Stimulated activated naive CD8-positive, alpha-beta T cell treated with anti-CD3 and anti-CD28 coated beads, Interleukin-15, amount 100 ng/mL, for 72 hours (primary cell): ENCODE results near the gene ADGRD1.

Experiments
- ATAC-seq: fragments of 150-1000 bp; cut with Tn5 transposase; 2 replicates; pipeline ENCODE4 v1.10.0; 2021; ENCODE audit warnings: mild to moderate bottlenecking, moderate library complexity
- DNase-seq, 2 donors: peaks; one replicate each; pipeline ENCODE4 v3.0.0; 2021 to 2022
- H3K27ac Mint-ChIP-seq, 2 donors: one replicate each; pipeline ENCODE4 v1.8.0; 2022; ENCODE audit warnings: mild to moderate bottlenecking in 2 of 2, mixed read lengths in 2 of 2, moderate library complexity in 2 of 2
- H3K27me3 Mint-ChIP-seq: one replicate; pipeline ENCODE4 v1.8.0; 2022; ENCODE audit warnings: mixed read lengths
- H3K4me1 Mint-ChIP-seq: one replicate; pipeline ENCODE4 v1.8.0; 2022; ENCODE audit warnings: mild to moderate bottlenecking, mixed read lengths
- H3K4me3 Mint-ChIP-seq, 2 donors: one replicate each; pipeline ENCODE4 v1.8.0; 2022; ENCODE audit warnings: mild to moderate bottlenecking in 2 of 2, mixed read lengths in 2 of 2, moderate library complexity in 1 of 2
- H3K9me3 Mint-ChIP-seq, 2 donors: one replicate each; pipeline ENCODE4 v1.8.0; 2022; ENCODE audit warnings: mixed read lengths in 2 of 2

ADGRD1 gene

DNA sequence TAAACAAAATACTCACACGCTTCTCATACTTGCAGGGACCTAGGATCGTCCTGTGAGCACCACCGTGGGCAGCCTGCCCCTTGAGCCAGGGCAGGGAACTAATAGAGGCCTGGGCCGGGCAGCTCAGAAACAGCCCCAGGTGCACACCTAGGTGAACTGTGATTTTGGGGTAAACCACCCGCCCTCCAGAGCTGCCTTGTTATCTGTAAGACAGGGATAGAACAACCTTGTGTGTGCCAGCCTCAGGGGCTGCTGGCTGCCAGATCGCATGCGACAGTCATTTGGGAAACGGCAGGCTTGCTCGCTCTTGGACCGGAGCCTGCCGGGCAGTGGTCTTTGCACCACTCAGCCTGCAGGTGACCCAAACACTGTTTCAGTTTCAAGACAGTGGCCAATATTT, 86.8 kb downstream of the ADGRD1 start:
- no peak for ATAC-seq
- Mint-ChIP-seq H3K4me3 (no peak overlapping the region), H3K4me1 (no peaks in the 10 kb centered on the region), H3K9me3 (peaks cover 17 to 23% of the 10 kb centered on the region in 2 donors), H3K27me3 (no peaks in the 10 kb centered on the region), H3K27ac (no peak overlapping the region)
- no peak for DNase-seq

DNA sequence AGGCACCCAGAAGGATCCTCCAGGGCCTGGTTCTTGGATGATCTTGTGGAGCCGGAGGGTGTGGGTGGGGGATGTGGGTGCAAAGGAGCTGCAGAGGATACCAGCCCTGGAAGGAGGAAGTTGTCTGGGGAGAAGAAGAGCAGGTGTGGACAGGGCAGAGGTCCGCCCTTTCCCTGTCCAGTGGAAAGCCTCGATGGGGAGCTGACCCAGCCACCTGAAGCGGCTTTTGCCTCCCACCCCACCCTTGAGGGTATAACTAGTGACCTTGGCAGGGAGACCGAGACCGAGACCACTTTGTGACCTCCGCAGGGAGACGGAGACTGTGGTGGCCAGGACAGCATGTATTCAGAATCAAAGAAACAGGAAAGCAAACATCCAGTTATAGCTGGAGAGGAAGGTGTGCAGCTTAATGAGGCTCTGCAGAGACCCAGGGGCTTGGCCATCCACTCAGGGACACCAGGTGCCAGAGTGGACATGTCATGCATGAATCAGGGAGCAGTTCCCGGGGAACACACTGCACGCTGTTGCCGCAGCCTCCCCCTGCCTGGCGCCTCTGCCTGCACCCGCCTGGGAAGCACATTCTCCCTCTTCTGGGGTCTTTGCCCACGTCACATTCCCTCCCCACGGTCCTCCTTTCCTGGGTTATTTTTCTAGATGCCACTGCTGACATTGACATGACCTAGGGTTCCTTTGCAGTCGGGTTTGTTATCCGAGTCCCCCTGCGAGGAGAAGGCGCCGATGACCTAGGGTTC, 87.7 kb downstream of the ADGRD1 start:
- no peaks in the 10 kb centered on the region for H3K4me1 Mint-ChIP-seq
- ATAC-seq (no peak), DNase-seq (no peak)
- no peaks in the 10 kb centered on the region for H3K27me3 Mint-ChIP-seq
- no peak overlapping the region for H3K27ac Mint-ChIP-seq
- peaks cover 15 to 19% of the 10 kb centered on the region in 2 donors for H3K9me3 Mint-ChIP-seq
- no peak overlapping the region for H3K4me3 Mint-ChIP-seq

DNA sequence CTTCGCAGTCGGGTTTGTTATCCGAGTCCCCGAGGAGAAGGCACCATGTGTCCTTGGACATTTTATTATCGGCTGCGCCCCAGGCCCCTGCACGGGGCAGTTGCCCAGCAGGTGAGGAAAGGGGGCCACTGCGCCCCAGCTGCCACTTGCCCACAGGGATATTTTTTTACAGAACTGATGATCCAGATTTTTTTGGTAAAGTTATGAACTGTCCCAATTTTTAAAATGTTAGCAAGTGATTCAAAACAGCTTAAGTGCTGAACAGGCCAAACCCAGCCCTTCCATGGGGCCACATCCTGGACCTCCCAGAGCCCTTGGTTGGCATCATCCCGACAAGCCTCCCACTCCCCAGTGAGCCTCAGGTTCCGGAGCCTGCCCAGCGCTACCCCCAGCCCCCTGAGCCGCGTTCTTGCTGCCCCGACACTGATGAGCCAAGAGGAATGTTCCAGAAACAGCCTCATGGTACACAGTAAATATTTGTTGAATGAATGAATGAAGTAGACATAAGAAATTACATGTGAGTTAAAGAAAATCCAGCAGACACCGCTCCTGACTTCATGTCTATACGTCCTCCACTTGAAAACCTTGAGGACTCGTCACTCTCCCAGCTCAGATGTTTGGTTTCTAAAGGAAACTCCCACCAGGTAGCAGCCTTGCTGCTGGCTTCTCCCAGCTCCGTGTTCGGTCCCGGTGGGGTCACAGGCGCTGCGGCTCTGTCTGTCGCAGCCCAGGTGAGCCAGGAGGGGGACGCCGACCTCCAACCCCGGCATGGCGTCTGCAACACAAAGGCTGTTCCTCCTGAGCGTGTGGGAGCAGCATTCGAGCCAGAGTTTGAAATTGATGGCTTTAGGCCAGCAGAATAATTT, 88.5 kb downstream of the ADGRD1 start:
- Mint-ChIP-seq H3K4me3 (no peak overlapping the region), H3K27ac (no peak overlapping the region), H3K9me3 (peaks cover 6 to 11% of the 10 kb centered on the region in 2 donors), H3K4me1 (peaks cover 4% of the 10 kb centered on the region), H3K27me3 (peaks cover 5% of the 10 kb centered on the region)
- ATAC-seq = no peak
- DNase-seq = no peak

DNA sequence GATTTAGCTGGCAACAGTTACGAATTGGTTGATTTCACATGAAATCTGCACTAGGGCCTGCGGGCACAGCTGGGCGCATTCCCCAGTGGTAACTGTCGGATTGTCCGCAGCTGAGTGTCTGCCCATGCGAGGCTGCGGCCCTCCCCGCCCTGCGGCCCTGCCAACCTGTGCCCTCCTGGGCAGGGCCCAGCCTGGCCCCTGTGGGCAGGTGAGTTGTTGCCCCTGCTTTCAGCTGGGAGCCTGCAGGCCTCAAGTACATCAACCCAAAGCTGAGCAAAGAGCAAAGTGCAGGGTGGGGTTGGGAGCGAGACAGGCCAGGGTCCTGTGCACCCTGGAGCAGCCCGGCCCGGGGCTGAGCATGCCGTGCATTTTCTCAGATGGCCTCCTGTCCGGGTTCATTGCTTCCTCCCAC, 89.1 kb downstream of the ADGRD1 start:
- H3K27ac Mint-ChIP-seq = no peak overlapping the region
- peaks cover 2 to 5% of the 10 kb centered on the region in 2 donors for H3K9me3 Mint-ChIP-seq
- H3K4me3 Mint-ChIP-seq = no peak overlapping the region
- H3K27me3 Mint-ChIP-seq = peaks cover 8% of the 10 kb centered on the region
- H3K4me1 Mint-ChIP-seq = peaks cover 7% of the 10 kb centered on the region
- ATAC-seq = no peak
- DNase-seq = no peak

DNA sequence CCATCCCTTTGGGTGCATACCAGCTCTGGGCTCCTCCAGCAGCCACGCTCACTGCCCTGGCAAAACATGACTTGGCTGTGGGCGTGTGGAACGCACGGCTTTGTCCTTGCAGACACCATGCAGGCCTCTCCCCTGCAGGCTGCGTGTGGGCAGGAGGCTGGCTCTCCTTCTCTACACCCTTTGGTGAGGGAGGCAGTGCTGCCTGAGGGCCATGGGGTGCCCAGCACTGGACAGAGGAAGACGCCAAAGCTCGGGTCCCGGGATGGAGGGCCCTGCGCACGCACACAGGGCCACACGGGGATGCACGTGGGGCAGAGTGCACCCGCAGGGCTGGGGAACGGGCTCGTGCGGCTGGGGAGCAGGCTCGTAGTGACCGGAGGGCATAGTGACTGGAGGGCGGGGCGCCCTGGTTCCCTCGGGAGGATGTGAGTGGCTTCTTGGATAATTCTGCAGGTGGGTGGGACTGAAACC, 89.7 kb downstream of the ADGRD1 start:
- ATAC-seq (peak; percentile 44), DNase-seq (no peak)
- Mint-ChIP-seq H3K27me3 (peaks cover 8% of the 10 kb centered on the region), H3K4me1 (peaks cover 7% of the 10 kb centered on the region), H3K27ac (no peak overlapping the region), H3K4me3 (no peak overlapping the region), H3K9me3 (no peaks in the 10 kb centered on the region)

DNA sequence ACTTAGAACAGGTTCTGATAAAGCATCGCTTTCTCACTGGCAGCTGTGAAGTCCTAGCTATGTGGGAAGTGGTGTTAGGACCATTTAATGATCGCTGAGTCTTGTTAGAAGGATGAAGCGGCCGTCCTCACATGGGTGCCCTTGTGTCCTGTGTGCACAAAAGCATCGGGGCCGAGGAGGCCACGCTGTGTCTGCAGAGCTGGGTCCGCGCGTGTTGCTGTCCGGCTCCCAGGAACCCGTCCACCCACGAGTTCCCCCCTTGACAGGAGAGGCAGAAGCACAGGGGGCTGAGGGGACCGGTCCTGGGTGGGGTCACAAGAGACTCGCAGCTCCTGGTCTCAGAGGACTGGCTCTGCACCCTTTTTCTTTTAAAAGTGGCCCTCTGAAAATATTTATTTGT, 90.4 kb downstream of the ADGRD1 start:
- peaks cover 8% of the 10 kb centered on the region for H3K27me3 Mint-ChIP-seq
- no peak overlapping the region for H3K27ac Mint-ChIP-seq
- no peaks in the 10 kb centered on the region for H3K9me3 Mint-ChIP-seq
- no peak for DNase-seq
- H3K4me1 Mint-ChIP-seq = peaks cover 7% of the 10 kb centered on the region
- ATAC-seq = no peak
- H3K4me3 Mint-ChIP-seq = no peak overlapping the region

DNA sequence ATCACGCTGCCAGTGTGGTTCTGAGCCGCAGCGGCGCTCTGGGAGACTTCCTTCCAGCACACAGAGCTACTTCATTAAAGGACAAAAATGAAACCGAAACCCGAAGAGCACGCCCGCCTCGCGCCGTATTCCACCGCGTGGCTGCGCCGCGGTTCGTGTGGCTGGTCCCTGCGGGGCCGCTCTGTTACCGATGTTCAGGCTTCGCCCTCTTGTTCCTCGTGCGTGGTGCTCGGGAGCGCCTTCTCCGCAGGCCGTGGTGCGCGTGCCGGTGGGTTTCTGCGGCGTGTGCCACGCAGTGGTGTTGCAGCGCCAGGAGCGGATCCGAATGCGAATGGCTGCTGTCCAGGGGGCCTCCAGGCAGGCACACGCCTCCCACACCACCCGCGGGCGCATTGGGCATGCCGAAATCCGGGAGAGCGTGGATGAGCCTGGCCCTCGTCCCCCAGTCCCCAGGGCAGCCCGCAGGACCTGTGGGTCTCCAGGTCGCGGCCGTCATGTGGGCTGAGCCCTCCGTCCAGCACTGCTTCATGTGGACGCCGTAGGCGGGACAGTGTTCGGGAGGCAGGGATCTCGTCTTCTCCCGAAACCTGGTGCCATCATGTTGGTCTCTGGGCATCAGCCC, 91.2 kb downstream of the ADGRD1 start:
- peaks cover 8% of the 10 kb centered on the region for H3K27me3 Mint-ChIP-seq
- H3K9me3 Mint-ChIP-seq = no peaks in the 10 kb centered on the region
- ATAC-seq = no peak
- H3K27ac Mint-ChIP-seq = no peak overlapping the region
- peaks cover 7% of the 10 kb centered on the region for H3K4me1 Mint-ChIP-seq
- no peak overlapping the region for H3K4me3 Mint-ChIP-seq
- DNase-seq = no peak

DNA sequence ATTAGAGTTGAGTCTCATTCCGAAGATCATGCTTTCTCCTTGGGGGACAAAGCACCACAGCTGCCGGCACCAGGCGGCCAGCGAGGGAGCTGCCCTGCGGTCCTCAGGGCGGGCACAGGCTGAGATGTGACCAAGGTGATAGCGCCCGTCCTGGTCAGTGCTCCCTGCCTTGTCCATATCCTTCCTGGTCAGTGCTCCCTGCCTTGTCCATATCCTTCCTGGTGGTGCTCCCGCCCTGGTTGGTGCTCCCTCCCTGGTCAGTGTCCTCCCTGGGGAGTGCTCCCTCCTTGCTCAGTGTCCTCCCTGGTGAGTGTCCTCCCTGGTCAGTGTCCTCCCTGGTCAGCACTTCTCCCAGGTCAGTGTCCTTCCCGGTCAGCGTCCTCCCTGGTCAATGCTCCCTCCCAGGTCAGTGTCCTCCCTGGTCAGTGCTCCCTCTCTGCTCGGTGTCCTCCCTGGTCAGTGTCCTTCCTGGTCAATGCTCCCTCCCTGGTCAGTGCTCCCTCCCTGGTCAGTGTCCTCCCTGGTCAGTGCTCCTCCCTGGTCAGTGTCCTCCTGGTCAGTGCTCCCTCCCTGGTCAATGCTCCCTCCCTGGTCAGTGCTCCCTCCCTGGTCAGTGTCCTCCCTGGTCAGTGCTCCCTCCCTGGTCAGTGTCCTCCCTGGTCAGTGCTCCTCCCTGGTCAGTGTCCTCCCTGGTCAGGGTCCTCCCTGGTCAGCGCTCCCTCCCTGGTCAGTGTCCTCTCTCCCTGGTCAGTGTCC, 92.2 kb downstream of the ADGRD1 start:
- ATAC-seq (no peak), DNase-seq (no peak)
- no peak overlapping the region for H3K27ac Mint-ChIP-seq
- H3K4me1 Mint-ChIP-seq = peaks cover 7% of the 10 kb centered on the region
- no peak overlapping the region for H3K4me3 Mint-ChIP-seq
- H3K27me3 Mint-ChIP-seq = peaks cover 8% of the 10 kb centered on the region
- no peaks in the 10 kb centered on the region for H3K9me3 Mint-ChIP-seq

DNA sequence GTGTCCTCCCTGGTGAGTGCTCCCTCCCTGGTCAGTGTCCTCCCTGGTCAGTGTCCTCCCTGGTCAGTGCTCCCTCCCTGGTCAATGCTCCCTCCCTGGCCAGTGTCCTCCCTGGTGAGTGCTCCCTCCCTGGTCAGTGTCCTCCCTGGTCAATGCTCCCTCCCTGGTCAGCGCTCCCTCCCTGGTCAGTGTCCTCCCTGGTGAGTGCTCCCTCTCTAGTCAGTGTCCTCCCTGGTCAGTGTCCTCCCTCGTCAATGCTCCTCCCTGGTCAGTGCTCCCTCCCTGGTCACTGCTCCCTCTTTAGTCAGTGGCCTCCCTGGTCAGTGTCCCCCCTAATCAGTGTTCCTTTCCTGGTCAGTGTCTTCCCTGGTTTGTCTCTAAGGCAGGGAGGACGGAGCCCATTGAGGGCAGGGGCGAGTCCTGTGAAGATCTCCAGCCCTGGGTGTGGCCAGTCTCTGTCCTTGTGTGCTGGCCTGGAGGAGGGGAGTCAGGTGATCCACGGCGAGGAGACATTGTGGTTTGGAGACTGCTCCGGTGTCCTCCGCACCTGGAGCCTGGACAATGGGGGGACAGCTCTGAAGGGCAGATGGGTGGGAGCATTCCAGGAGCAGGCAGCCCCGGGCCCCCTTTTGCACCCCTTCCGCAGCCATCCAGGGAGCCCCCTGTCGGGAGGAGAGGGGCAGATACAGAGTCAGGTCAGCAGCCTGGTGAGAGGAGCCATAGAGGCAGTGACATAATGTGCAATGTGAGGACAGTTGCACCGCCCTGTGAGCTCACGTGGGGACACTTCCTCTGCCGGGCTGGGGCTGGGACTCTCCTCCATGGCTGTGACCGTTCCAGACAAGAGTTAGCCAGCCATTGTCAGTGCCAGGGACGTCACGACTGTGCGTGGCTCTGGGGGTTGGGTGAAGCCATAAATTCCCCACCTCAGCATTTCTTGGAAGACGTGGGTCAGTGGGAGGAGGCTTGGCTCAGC, 93.4 kb downstream of the ADGRD1 start:
- Mint-ChIP-seq H3K4me3 (no peak overlapping the region), H3K27ac (peak overlapping the region in 1 of 2 donors; percentile 56), H3K4me1 (peaks cover 7% of the 10 kb centered on the region), H3K9me3 (no peaks in the 10 kb centered on the region), H3K27me3 (peaks cover 12% of the 10 kb centered on the region)
- ATAC-seq = peak; percentile 47
- peak in 1 of 2 donors; percentile 18 for DNase-seq

DNA sequence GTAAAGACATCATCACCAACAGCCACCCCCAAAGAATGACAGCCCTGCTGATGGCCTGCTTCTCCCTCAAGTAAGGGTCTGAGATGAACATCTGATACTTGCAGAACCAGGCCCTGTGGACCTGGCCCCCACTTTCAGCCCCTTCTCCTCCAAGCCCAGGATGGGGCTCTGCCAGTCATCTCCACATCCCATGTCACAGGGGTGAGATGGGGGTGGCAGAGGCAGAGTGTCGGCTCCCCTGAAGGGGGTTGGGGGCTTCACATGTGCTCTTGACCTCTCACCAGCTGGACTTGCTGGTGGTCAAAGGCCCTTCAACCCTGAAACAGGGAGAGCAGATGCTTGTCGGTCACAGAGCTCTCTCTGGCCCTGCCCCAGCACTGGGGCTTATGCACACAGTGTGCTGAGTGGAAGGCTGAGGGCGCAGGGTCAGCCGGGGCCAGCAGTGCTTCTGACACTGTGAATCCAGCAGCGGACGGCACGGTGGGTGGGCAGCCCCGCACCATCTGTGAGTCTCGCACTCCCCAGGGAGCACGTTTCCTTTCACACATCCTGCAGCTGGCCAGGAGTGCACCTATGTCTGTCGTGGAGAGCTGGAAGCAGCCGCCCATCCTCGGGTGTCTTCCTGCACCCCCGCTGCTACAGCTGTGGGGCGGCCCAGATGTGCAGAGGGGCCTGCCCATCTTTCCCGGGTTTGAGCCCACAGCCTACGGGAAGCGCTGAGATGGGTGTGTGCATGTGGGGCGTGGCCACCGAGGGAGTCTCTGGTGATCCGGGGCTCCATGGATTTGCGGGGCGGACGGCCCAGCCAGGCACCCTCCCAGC, 94.3 kb downstream of the ADGRD1 start:
- H3K27ac Mint-ChIP-seq = peak overlapping the region in 1 of 2 donors; percentile 56
- DNase-seq = no peak
- peaks cover 14% of the 10 kb centered on the region for H3K27me3 Mint-ChIP-seq
- no peak overlapping the region for H3K4me3 Mint-ChIP-seq
- ATAC-seq = peak; percentile 19
- H3K9me3 Mint-ChIP-seq = no peaks in the 10 kb centered on the region
- peaks cover 7% of the 10 kb centered on the region for H3K4me1 Mint-ChIP-seq

DNA sequence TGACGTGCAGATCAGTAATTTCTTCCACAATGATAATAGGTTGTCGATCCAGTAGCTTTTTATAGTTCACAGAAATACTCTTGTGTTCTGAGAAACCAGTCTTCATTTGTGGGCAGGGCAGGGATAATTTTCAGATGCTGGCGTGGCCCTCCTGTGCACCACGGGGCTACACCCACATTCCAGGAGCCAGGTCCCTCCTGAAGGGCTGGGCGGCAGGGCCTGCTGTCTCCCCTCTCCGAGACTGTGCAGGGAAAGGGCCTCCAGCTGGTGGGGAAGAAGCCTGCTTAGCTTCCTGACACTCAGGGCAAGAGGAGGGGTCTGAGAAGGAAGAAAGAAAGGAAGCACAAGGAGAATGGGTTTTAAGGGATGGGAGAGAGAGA, 94.9 kb downstream of the ADGRD1 start:
- no peak overlapping the region for H3K4me3 Mint-ChIP-seq
- no peak for DNase-seq
- peaks cover 14% of the 10 kb centered on the region for H3K27me3 Mint-ChIP-seq
- H3K9me3 Mint-ChIP-seq = no peaks in the 10 kb centered on the region
- H3K27ac Mint-ChIP-seq = no peak overlapping the region
- peaks cover 7% of the 10 kb centered on the region for H3K4me1 Mint-ChIP-seq
- ATAC-seq = no peak

DNA sequence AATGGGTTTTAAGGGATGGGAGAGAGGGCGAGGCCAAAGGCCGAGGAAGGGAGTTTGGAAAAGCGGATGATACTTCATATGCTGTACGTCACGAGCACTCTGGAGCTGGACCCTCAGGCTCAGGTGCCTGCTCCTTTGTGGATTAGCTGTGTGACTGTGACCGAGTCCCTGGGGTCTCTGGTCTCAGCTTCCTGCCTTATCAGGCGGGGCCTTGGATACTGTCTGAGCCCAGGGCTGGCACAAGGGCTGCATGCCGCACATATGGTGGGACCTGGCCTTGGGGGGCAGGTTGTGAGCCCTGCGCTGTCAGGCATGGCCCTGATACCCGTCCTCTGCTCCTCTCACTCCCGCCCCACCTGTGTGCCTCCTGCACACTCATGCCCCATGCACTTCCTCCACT, 95.3 kb downstream of the ADGRD1 start:
- no peak for ATAC-seq
- Mint-ChIP-seq H3K4me3 (no peak overlapping the region), H3K27me3 (peaks cover 16% of the 10 kb centered on the region), H3K4me1 (peaks cover 7% of the 10 kb centered on the region), H3K27ac (no peak overlapping the region), H3K9me3 (no peaks in the 10 kb centered on the region)
- DNase-seq = no peak

DNA sequence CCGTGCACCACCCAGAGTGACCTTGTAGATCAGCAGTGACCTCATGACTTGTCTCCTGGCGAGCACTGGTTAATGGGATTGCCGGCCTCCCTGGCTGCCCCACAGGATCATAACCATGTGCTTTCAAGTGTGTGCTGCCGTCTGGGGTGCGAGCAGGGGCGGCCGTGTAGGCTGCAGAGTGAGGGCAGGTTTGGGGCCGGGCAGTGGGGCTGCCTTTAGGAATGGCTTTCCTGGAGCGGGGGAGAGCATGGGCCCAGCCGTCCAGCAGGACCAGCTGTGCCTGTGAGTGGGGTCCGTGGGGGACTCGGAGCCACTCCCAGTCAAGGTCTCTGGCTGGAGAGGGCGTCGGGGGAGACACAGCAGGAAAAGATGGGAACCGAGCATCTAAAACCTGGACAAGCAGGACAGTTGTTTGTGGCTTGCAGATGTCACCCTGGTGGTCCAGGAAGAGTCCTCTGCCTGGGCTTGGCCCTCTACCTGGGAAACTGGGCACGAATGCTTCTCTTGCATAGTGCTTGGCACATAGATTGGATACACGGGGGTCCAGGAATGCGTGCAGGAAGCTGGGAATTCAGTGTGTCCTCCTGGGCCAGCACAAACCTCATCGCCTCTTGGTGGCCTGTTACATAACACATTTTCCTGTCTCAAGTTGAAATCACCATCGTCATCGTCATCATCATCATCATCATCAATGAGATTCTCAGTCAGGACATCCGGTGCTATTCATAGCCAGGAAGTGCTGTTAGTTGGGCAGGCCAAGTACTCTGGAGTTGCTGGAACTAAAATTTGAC, 96.0 kb downstream of the ADGRD1 start:
- Mint-ChIP-seq H3K4me3 (no peak overlapping the region), H3K4me1 (peaks cover 7% of the 10 kb centered on the region), H3K27me3 (peaks cover 24% of the 10 kb centered on the region), H3K9me3 (no peaks in the 10 kb centered on the region), H3K27ac (no peak overlapping the region)
- DNase-seq (no peak), ATAC-seq (no peak)
